HG02571 (cell line): Measurements from ENCODE around the gene MRPS2.

Experiments used
- ATAC-seq: cut with Tn5 transposase; IDR thresholded peaks from one replicate; pipeline ENCODE4 v1.9.1; 2021; ENCODE audit warnings: mild to moderate bottlenecking, moderate library complexity; ENCODE audit not compliant: unreplicated experiment

MRPS2 gene

DNA sequence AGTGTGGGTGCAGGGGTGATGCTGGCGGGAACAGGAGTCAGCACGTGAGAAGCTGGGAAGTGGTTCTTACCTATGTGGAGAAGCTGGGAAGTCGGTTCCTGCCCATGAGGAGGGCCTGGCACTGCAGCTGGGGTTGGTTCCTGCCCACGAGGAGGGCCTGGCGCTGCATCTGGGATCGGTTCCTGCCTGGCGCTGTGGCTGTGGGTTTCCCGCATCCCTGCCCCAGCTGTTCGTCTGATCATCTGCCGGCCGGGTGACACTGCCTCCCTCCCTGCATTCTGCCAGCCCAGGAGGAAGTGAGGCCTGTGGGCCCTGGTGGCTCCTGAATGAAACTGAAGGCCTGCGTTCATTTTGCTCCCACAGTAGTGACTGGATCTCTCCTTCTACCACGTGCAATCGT lies 50.5 kb downstream of the MRPS2 start:
- ATAC-seq: no peak

DNA sequence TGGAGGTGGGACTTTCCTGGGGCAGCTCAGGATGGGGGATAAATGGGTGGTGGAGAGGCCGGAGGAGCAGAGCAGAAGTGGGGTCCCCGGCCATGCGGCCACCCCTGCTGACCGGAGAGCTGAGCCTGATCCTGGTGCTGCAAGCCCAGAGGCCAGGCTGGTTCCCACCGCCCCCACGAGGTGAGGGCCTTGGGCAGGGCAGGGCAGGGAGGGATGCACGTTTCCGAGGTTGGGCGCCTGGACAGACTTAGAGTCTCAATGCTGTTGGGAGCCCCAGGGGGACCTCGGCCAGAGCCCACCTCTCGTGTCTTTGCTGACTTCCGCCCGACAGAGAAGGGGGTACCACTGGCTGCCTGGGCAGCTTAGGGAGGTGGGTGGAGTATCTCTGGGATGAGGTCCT lies 51.0 kb downstream of the MRPS2 start:
- ATAC-seq: no peak

DNA sequence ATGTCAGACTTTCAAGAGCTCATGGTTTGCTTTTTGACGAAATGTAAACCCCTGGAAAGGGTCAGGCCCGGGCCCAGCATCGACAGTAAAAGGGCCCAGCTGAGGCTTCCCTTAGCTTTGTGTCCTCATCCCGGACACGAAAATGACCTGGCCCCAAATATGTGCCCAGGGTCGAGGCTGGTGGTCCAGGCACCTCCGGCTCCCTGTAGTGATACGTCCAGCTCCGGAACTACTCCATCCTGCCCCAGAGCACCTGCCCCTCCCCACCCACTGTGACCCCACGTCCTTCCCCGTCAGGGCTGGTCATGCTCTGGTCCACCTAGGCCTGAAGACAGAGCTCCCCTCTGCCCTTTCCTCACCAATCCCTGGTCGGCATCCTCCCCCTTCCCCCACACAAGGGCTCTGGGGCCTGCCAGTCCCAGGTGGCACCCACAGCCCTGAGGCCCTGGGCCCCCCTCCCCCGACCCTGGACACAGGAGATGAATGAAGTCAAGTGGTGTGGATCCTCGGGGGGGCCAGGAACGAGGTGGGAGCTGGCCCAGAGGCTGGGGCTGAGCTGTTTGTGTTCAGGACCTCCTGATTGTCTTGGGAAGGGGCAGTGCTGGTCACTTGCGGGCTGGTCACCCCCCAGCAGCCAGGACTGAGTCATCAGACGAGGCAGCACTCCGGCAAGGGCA lies 51.7 kb downstream of the MRPS2 start:
- ATAC-seq: no peak

DNA sequence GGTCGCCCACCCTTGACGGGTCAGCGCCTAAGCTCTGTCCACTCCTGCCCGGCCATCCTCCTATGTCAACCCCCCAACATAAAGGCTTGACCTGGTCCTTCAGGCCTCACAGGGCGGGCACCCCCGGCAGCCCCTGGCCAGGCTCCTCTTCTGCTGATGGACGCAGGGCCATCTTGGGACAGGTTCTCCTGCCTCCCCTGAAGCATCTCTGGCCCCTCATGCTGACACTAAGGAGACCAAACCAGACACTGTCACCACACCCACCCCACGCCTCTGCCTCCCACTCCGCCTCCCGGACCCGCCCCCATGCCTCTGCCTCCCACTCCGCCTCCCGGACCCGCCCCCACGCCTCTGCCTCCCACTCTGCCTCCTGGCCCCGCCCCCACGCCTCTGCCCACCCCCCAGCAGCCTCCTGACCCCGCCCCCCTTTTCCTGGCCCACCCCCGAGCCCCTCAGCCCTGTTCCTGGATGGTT lies 52.3 kb downstream of the MRPS2 start:
- ATAC-seq: no peak
